Limb (tissue), 2 donors: ENCODE results near the gene HOXB2.
"Not testable (repeated sequence)": the region's sequence is repeated elsewhere in the genome, so short reads cannot be mapped to it uniquely, and the experiment has no call there.

ENCODE experiments used
- DNase-seq, 2 donors: peaks; one replicate each; pipeline ENCODE4 v3.0.0-alpha.2; 2016; ENCODE audit errors: extremely low spot score in 2 of 2

The HOXB2 gene

GRCh38 chr17:48541577-48542113 lies 3.3 kb downstream of the HOXB2 start:
- peak; percentile 71 to 88 for DNase-seq

- DNase-seq: no peak
Observed at GRCh38 chr17:48541036-48541576, 3.8 kb downstream of the HOXB2 start.

GRCh38 chr17:48540213-48540612 lies 4.7 kb downstream of the HOXB2 start:
- no peak for DNase-seq

- no peak for DNase-seq
Observed at GRCh38 chr17:48539177-48539576, 5.7 kb downstream of the HOXB2 start.

GRCh38 chr17:48537316-48537715 lies 7.6 kb downstream of the HOXB2 start:
- no peak for DNase-seq

GRCh38 chr17:48535793-48536559 lies 8.9 kb downstream of the HOXB2 start:
- not testable (repeated sequence) for DNase-seq

- DNase-seq: no peak
Observed at GRCh38 chr17:48532261-48532660, 12.6 kb downstream of the HOXB2 start.

- DNase-seq: no peak
Observed at GRCh38 chr17:48530887-48531272, 14.0 kb downstream of the HOXB2 start, which contains the start of gene HOXB1. HOXB1 (minus strand) TSS chr17:48531011; CDS start chr17:48530904, 107 bp downstream.

GRCh38 chr17:48530208-48530886 lies 14.6 kb downstream of the HOXB2 start:
- DNase-seq: peak in 1 of 2 donors; percentile 32

GRCh38 chr17:48529683-48530009 lies 15.3 kb downstream of the HOXB2 start:
- no peak for DNase-seq

GRCh38 chr17:48528936-48529682 lies 15.8 kb downstream of the HOXB2 start:
- DNase-seq: no peak

GRCh38 chr17:48528153-48528935 lies 16.6 kb downstream of the HOXB2 start:
- DNase-seq: no peak

- peak in 1 of 2 donors; percentile 33 for DNase-seq
Observed at GRCh38 chr17:48527547-48527932, 17.4 kb downstream of the HOXB2 start.

GRCh38 chr17:48526608-48527546 lies 18.0 kb downstream of the HOXB2 start:
- DNase-seq: peak in 1 of 2 donors; percentile 47

GRCh38 chr17:48523010-48523409 lies 21.9 kb downstream of the HOXB2 start:
- DNase-seq: no peak

- DNase-seq: peak; percentile 37 to 67
Observed at GRCh38 chr17:48522031-48522653, 22.8 kb downstream of the HOXB2 start.

- no peak for DNase-seq
Observed at GRCh38 chr17:48520631-48521079, 24.3 kb downstream of the HOXB2 start.

GRCh38 chr17:48519427-48519826 lies 25.5 kb downstream of the HOXB2 start:
- no peak for DNase-seq

GRCh38 chr17:48517478-48517877 lies 27.4 kb downstream of the HOXB2 start:
- no peak for DNase-seq
